GM12891 (cell line): ENCODE data around the gene SV2C.
"Not testable (repeated sequence)": the region's sequence is repeated elsewhere in the genome, so short reads cannot be mapped to it uniquely, and the experiment has no call there.

ENCODE experiments used
- DNase-seq: peaks from one replicate; pipeline ENCODE4 v3.0.0; 2011; ENCODE audit warnings: low spot score; ENCODE audit not compliant: insufficient read length
- FAIRE-seq: peaks from 2 replicates; lab custom pipeline; 2011; peaks lifted over from hg19 to GRCh38; lab: Jason Lieb, UNC
- PAX5 ChIP-seq: IDR thresholded peaks from 2 replicates; pipeline ENCODE4 v1.6.1; 2011; ENCODE audit warnings: low read length, moderate library complexity, mild to moderate bottlenecking; ENCODE audit not compliant: insufficient read depth, severe bottlenecking
- POLR2A ChIP-seq: IDR thresholded peaks from 2 replicates; pipeline ENCODE4 v1.6.1; 2011; ENCODE audit warnings: low read depth, low read length, control low read depth
- POLR2AphosphoS5 ChIP-seq: IDR thresholded peaks from 2 replicates; pipeline ENCODE4 v1.6.1; 2011; ENCODE audit warnings: low read depth, low read length, control low read depth
- POU2F2 ChIP-seq: IDR thresholded peaks from 2 replicates; pipeline ENCODE4 v1.6.1; 2011; ENCODE audit warnings: low read depth, mild to moderate bottlenecking, control low read depth, low read length, moderate library complexity
- SPI1 ChIP-seq: IDR thresholded peaks from 2 replicates; pipeline ENCODE4 v1.6.1; 2011; ENCODE audit warnings: low read depth, low read length, control low read depth
- TAF1 ChIP-seq: IDR thresholded peaks from 2 replicates; pipeline ENCODE4 v1.6.1; 2011; ENCODE audit warnings: low read depth, low read length, control low read depth

Gene SV2C

GRCh38 chr5:76331126-76331525 lies 247.9 kb downstream of the SV2C start:
- FAIRE-seq (peak; percentile 72), DNase-seq (no peak)
- TF ChIP-seq PAX5 (no peak), POLR2AphosphoS5 (no peak), POLR2A (no peak), TAF1 (no peak), SPI1 (no peak)

DNA sequence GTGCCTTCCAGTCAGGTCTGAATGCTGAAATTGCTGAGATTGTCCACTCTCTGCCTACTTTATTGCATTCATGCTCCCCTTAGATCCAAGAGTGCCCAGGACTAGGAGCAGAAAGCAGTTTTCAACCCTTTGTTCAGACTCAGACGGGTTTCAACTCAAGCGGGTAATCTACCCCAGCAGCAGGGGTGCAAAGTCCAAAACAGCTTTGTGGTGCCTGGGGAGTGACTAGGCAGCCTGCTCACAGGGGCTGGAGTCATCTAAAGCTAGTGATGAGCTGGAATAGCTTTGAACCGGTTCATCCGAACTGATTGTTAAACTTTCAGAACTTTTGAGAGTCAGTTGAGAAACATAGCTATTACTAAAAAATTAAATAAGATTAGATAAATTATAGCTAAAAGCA lies 248.9 kb downstream of the SV2C start:
- FAIRE-seq (no peak), DNase-seq (no peak)
- TF ChIP-seq POLR2AphosphoS5 (no peak), POLR2A (no peak), TAF1 (no peak), PAX5 (no peak), POU2F2 (no peak), SPI1 (no peak)

- DNase-seq (no peak), FAIRE-seq (peak; percentile 89)
Observed at GRCh38 chr5:76332611-76333205, 249.5 kb downstream of the SV2C start.

DNA sequence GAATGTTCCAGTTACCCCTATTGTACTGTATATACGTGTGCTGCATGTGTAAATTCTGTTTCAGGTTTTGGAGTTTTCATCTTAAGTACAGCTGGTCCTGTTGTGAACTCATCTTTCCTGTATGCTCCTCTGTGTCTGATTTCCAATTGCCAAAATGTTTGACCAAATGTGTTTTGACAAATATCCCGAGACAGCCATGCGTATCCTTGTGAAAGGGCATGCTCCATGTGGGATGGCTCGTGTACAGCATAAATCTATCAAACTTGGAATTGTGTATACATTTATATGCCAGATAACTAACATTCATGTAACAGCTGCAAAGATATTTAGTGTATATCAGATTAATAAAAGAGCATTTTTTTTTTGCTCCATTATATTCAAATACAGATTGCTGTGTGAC lies 250.4 kb downstream of the SV2C start:
- FAIRE-seq (peak; percentile 66), DNase-seq (no peak)
- TF ChIP-seq POLR2AphosphoS5 (no peak), PAX5 (no peak), SPI1 (no peak), POLR2A (no peak), POU2F2 (no peak), TAF1 (no peak)

More at GRCh38 chr5:76332611-76333205, 249.5 kb downstream of the SV2C start:
- TF ChIP-seq POLR2A (no peak), POLR2AphosphoS5 (no peak), TAF1 (no peak), SPI1 (no peak), POU2F2 (no peak), PAX5 (no peak)

DNA sequence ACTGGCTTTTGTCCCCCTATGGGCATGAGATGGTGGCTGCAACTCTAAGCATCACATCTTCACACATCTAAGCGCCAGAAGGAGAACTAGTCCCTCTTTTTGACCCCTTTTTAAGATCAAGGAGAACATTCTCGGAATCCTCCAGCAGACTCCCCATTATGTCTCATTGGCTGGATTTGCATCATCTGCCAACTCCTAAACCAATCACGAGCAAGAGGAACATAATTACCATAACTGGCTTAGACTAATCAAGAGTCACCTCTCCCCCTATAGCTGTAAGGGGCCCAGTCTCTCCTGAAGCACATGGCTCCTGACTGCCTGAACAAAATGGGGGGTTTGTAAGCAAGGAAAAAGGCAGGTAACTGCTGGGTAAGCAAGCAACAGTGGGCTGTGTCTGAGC lies 251.4 kb downstream of the SV2C start:
- DNase-seq (no peak), FAIRE-seq (peak; percentile 62)
- TF ChIP-seq POU2F2 (no peak), PAX5 (no peak), TAF1 (no peak), SPI1 (no peak), POLR2AphosphoS5 (no peak), POLR2A (no peak)

DNA sequence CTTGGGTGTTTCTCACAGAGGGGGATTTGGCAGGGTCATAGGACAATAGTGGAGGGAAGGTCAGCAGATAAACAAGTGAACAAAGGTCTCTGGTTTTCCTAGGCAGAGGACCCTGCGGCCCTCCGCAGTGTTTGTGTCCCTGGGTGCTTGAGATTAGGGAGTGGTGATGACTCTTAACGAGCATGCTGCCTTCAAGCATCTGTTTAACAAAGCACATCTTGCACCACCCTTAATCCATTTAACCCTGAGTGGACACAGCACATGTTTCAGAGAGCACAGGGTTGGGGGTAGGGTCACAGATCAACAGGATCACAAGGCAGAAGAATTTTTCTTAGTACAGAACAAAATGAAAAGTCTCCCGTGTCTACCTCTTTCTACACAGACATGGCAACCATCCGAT lies 252.3 kb downstream of the SV2C start:
- not testable (repeated sequence) for DNase-seq, FAIRE-seq

DNA sequence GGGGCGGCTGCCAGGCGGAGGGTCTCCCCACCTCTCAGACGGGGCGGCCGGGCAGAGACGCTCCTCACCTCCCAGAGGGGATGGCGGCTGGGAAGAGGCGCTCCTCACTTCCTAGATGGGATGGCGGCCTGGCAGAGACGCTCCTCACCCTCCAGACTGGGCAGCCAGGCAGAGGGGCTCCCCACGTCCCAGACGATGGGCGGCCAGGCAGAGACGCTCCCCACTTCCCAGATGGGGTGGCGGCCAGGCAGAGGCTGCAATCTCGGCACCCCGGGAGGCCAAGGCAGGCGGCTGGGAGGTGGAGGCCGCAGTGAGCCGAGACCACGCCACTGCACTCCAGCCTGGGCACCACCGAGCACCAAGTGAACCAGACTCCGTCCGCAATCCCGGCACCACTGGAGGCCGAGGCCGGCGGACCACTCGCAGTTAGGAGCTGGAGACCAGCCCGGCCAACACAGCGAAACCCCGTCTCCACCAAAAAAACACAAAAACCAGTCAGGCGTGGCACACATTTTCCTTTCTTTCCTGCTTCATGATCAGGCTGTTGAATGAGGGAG lies 253.1 kb downstream of the SV2C start:
- not testable (repeated sequence) for DNase-seq, FAIRE-seq

- peak; percentile 38 for DNase-seq
- peak; percentile 96 for FAIRE-seq
- TF ChIP-seq PAX5 (no peak), SPI1 (no peak), POLR2AphosphoS5 (no peak), TAF1 (no peak), POLR2A (no peak), POU2F2 (no peak)
Observed at GRCh38 chr5:76337953-76338451, 254.8 kb downstream of the SV2C start.

DNA sequence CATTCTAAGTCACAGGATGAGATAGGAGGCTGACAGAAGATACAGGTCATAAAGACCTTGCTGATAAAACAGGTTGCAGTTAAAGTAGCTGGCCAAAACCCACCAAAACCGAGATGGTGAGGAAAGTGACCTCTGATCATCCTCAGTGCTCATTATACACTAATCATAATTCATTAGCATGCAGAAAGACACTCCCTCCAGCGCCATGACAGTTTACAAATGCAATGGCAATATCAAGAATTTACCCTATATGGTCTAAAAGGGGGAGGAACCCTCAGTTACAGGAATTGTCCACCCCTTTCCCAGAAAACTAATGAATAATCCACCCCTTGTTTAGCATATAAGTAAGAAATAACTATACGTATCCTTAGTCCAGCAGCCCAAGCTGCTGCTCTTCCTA lies 256.7 kb downstream of the SV2C start:
- FAIRE-seq = no peak
- DNase-seq = no peak
- TF ChIP-seq SPI1 (no peak), PAX5 (no peak)

DNA sequence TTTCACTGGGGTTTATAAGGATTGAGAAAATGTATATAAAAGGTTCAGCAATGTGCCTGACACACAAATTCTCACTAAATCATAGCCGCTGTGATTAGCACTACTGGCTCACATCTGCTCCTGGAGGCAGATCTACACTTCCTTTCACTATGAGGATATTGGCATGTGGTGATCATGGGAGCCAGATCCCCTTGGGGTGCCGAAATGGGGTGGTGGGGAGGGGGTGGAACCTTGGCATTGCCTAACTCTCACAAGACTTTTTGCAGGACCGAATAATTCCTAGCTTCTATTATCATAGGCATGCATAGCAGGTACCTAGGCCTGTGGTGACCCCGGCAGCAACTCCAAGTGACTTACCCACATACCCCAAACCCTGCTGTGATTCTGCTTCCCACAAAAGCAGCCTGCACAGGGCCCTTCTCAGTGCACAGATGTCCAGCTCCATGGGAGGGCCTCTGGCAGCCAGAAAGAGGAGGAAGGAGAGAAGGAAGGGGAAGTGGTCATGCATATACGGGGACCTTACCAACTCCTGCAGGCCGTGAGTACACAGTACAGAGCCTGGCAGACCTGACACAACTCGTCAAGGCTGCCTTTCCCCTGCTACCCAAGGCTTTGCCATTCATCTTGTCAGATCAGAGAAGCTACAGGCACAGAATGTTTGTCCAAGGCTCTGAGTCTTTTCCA lies 258.6 kb downstream of the SV2C start:
- no peak for DNase-seq
- peak; percentile 84 for FAIRE-seq
- no peak for TF ChIP-seq POLR2A
- peak; percentile 49 for TF ChIP-seq SPI1

DNA sequence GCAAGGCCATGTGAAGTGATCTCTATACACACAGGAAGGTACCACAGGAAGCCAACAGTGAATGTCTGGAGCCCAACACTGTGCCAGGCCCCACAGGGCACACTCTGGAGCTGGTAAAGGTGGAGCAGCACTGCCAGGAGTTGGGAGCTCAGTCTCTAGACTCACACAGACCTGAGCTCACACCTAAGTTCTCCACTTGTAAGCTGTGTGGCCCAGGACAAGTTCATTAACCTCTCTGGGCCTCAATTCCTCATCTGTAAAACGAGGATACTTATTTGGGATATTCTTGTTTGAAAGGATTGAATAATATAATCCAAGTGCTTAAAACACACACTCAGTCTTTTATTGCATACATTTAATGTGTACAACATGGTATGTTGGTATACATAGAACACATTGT lies 259.3 kb downstream of the SV2C start:
- no peak for TF ChIP-seq SPI1
- no peak for TF ChIP-seq TAF1
- no peak for TF ChIP-seq POLR2AphosphoS5
- no peak for TF ChIP-seq PAX5
- TF ChIP-seq POLR2A = no peak
- no peak for TF ChIP-seq POU2F2
- FAIRE-seq = peak; percentile 79
- DNase-seq = no peak
